Fibroblast of mammary gland (primary cell): Measurements from ENCODE around the gene POLR2E.
A peak's percentile ranks its signal among the peaks of the same experiment; 100 is the strongest.

ENCODE experiments used
- DNase-seq: peaks from one replicate; pipeline ENCODE4 v3.0.0-alpha.2; 2010; ENCODE audit warnings: low read depth
- H3K4me3 ChIP-seq: 2 replicates; pipeline ENCODE4 v1.5.1; 2011; ENCODE audit warnings: low read depth, mild to moderate bottlenecking, low read length, moderate library complexity; ENCODE audit not compliant: control insufficient read depth
- CTCF ChIP-seq: conservative IDR thresholded peaks from 2 replicates; pipeline ENCODE4 v1.5.1; 2011; ENCODE audit warnings: low read depth, low read length, inconsistent platforms; ENCODE audit not compliant: control insufficient read depth, insufficient read depth

The POLR2E gene

GRCh38 chr19:1045247-1045603 lies 50.0 kb downstream of the POLR2E start:
- no peak for TF ChIP-seq CTCF
- no peak overlapping the region for H3K4me3 ChIP-seq
- DNase-seq = peak; percentile 40

GRCh38 chr19:1042689-1043511 lies 52.3 kb downstream of the POLR2E start:
- DNase-seq = no peak
- no peak for TF ChIP-seq CTCF
- peak overlapping the region; percentile 5 for H3K4me3 ChIP-seq

- DNase-seq = peak; percentile 78
- peak overlapping the region; percentile 5 for H3K4me3 ChIP-seq
- TF ChIP-seq CTCF = no peak
These were observed 53.1 kb downstream of the POLR2E start for GRCh38 chr19:1041835-1042685.

- H3K4me3 ChIP-seq = peak overlapping the region; percentile 42
- DNase-seq = no peak
- TF ChIP-seq CTCF = no peak
These were observed 53.8 kb downstream of the POLR2E start for GRCh38 chr19:1041272-1041834.

- TF ChIP-seq CTCF = no peak
- DNase-seq = peak; percentile 93
- peak overlapping the region; percentile 57 for H3K4me3 ChIP-seq
These were observed 54.5 kb downstream of the POLR2E start for GRCh38 chr19:1040476-1041271.
